Measurements from ENCODE around the gene ANKRD1.

Gene ANKRD1

DNA sequence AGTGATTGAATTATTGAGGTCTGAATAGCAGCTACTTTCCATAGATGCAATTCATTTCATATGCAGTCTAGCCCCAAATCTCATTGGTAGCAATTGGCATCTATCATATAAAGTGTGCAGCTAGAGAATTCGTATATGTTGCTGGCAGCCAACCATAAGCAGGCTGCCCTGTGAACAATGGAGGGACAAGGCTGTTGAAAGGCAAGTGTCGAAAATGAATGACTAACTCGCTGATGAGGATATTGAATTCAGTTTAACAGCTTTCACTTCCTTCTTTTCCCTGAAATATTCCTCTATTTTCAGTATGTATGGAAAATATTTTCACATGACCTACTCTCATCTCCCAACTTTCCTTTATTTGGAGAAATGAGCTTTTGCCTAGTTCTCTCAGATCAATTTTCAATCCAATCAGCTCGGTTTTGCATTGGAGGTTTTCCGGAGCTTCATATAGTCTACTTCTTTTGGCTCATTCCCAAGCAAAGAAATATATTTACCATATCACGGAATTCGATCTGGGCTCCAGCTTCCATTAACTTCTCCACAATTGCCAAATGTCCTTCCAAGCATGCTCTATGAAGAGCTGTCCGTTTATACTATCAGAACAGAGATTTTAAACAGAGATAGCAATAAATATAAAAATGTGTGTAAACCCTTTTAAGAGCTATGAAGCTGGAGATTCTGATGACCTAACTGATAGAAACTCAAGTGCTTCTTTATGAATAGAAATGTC lies 3.5 kb downstream of the ANKRD1 start:
- no peak overlapping the region for H3K4me3 ChIP-seq (ENCODE audit: low read depth, low read length)
- TF ChIP-seq, protein P1, sequence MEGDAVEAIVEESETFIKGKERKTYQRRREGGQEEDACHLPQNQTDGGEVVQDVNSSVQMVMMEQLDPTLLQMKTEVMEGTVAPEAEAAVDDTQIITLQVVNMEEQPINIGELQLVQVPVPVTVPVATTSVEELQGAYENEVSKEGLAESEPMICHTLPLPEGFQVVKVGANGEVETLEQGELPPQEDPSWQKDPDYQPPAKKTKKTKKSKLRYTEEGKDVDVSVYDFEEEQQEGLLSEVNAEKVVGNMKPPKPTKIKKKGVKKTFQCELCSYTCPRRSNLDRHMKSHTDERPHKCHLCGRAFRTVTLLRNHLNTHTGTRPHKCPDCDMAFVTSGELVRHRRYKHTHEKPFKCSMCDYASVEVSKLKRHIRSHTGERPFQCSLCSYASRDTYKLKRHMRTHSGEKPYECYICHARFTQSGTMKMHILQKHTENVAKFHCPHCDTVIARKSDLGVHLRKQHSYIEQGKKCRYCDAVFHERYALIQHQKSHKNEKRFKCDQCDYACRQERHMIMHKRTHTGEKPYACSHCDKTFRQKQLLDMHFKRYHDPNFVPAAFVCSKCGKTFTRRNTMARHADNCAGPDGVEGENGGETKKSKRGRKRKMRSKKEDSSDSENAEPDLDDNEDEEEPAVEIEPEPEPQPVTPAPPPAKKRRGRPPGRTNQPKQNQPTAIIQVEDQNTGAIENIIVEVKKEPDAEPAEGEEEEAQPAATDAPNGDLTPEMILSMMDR (IDR thresholded peaks at IDR 0.05; ENCODE audit: low read depth, low read length, missing control alignments): no peak
- no peak for DNase-seq (ENCODE audit: low read depth)

DNA sequence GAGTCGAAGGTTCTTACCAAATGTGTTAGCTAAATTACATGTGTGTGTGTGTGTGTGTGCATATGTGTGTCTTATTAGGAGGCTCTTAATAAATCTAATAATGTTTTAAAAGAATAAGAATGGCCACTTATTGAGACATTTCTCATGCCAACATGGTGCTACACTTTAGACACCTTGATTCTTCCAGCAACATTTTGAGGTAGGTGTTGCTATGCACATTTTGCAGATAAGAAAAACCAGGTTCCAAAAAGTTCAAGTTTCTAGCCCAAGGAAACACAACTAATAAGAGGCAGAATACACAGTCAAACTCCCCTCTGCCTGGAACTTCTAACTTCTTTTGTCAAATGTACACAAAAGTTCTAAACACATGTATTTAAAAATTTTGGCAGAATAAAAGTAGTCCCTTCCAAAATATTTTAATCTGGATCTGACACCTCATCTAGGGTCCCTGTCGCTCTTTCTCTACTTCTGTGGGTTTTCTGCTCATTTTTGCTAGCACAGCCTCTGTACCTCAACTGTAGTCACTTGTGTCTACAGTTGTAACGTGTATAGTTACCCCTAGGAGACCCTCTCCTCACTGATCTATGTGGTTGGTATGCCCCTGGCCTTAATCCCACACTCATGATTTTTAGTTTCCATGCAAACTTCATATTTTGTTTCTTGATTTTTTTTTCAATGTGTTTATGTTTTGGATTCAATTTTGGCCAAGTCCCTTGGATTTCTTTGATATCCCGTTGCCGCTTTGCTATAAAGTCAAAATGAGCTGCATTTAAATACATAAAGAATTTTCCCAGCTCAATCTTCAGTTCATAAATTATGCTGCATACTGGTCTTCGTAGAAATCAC lies 4.3 kb downstream of the ANKRD1 start:
- DNase-seq (ENCODE audit: low read depth): no peak
- H3K4me3 ChIP-seq (ENCODE audit: low read depth, low read length): no peak overlapping the region
- TF ChIP-seq, protein P1 (IDR thresholded peaks at IDR 0.05; ENCODE audit: low read depth, low read length, missing control alignments): no peak

DNA sequence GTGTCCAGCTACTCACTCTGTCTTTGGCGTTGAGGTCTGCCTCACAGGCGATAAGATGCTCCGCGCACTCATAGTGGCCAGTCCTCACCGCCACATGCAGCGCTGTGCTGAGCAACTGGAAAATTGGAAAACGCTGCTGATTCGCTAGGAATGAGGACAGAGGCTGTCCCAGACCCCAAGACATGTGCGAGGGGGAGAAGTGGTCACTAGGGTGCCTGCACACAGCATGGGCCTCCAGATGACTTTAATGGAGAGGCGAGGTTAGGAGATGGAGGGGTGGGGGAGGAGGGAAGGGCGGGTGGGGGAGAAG lies 5.2 kb downstream of the ANKRD1 start:
- TF ChIP-seq, protein P1 (IDR thresholded peaks at IDR 0.05; ENCODE audit: low read depth, low read length, missing control alignments): no peak
- H3K4me3 ChIP-seq (ENCODE audit: low read depth, low read length): no peak overlapping the region
- DNase-seq (ENCODE audit: low read depth): no peak

DNA sequence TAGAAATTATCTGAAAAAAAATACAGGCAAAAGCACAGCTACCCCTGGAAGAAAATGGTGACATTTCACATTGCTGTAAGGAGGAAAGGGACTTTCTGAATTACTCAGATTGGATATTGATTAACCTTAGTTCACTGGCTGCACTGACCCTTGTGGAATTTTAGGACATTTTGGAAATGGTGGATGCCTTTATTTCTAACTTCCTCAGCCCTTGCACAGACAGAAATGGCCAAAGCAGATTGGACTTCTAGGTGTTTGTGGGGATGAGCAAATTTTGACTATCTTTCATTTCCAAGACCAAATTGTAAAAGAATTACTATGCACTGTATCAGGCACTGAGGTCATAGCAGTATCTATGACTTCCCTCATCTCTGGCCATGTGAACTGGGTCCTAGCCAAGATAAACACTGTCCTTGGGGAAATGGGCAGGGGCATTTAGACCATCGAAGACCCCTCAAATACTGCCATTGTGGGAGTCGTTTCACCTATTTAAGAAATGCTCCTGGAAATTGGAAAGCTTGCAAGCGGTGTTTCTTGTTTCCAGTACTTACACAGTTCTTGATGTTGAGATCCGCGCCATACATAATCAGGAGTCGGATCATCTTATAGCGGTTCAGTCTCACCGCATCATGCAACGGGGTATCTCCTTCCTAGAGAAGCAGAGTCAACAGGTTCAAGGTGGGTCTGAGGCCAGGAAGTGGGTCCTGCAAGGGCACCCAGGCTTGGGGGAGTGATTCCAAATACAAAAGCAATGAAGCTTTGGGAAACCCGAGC lies 5.7 kb downstream of the ANKRD1 start:
- DNase-seq (ENCODE audit: low read depth): no peak
- TF ChIP-seq, protein P1 (IDR thresholded peaks at IDR 0.05; ENCODE audit: low read depth, low read length, missing control alignments): no peak
- no peak overlapping the region for H3K4me3 ChIP-seq (ENCODE audit: low read depth, low read length)

DNA sequence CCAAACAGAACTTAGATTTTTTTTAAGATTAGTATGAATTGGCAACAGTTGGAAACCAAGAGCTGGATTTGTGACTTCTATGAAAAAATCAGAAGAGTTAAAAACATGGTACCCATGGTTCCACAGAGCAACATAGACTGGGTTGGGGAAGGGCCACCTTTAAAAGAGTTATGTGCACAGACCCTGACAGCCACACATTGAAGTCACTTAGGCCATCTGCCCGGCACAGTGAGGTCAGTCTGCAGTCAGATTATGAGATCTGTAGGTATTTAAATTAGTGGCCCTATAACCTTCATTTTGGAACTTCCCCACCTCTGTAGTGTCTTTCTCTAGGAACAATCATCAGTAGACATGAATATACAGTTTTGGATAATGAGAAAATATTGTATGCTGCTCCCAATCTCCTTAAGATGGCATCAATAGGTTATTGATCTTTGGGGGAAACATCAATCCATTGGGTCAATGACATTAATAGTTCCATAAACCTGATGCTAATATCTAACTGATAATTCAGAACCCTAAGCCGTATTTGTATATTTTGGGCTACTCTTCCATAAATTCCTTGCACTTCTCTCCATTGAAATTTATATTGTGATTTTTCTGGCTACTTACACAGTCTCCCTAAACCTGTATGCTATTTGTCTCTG lies 7.0 kb downstream of the ANKRD1 start:
- no peak for DNase-seq (ENCODE audit: low read depth)
- no peak overlapping the region for H3K4me3 ChIP-seq (ENCODE audit: low read depth, low read length)
- TF ChIP-seq, protein P1 (IDR thresholded peaks at IDR 0.05; ENCODE audit: low read depth, low read length, missing control alignments): no peak

DNA sequence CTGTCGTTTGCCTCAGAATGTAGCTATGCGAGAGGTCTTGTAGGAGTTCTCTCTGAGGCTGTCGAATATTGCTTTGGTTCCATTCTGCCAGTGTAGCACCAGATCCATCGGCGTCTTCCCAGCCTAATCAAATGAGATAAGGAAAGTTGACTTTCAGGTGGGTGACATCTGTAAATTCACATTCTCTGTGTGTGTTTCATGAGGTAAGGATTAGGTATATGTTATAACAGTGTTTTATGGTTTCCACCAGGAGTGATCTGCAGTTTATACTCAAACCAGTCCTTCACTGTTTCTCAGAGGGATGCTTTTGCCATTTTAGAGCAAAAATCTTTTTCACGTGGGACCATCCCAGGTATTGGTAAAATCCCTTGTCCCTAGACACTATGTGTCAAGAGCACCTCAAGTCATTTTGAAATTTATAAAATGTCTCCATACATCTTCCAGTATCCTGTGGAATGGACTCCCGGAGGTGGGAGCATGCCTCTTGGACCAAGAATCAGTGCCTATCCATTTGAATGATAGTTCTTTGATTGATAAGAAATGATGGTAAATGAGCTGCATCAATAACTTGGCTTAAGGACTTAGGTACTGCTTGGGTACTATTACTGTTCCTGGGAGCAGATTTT lies 7.9 kb downstream of the ANKRD1 start:
- H3K4me3 ChIP-seq (ENCODE audit: low read depth, low read length): no peak overlapping the region
- TF ChIP-seq, protein P1 (IDR thresholded peaks at IDR 0.05; ENCODE audit: low read depth, low read length, missing control alignments): no peak
- DNase-seq (ENCODE audit: low read depth): no peak

Measured in GM12864 (cell line).